Prostate gland (tissue), 2 donors: ENCODE results near the gene SLC6A6. TPM values are rescaled to one million over a fixed set of nuclear protein-coding genes. Genes with fewer than 3 reads are reported as not detected.

Source experiments
- DNase-seq: peaks from one replicate; pipeline ENCODE4 v3.0.0-alpha.2; 2019; ENCODE audit warnings: low spot score
- H3K27ac ChIP-seq, 2 donors: fragments of 200-600 bp; sonication (generic); 2 replicates each; pipeline ENCODE4 v1.5.1; 2017 to 2019
- H3K27me3 ChIP-seq: fragments of 200-600 bp; sonication (generic); replicated peaks from 2 replicates; pipeline ENCODE4 v1.5.1; 2019; ENCODE audit not compliant: insufficient read depth
- H3K36me3 ChIP-seq, 2 donors: fragments of 200-600 bp; sonication (generic); 1 replicate in 1 of 2; 2 replicates in 1 of 2; pipeline versions ENCODE4 v1.5.1 to v1.8.1; 2017 to 2019
- H3K4me1 ChIP-seq: fragments of 200-600 bp; sonication (generic); replicated peaks from 2 replicates; pipeline ENCODE4 v1.5.1; 2019
- H3K4me3 ChIP-seq, 2 donors: fragments of 200-600 bp; sonication (generic); 2 replicates each; pipeline ENCODE4 v1.5.1; 2017 to 2019
- H3K9me3 ChIP-seq: fragments of 200-600 bp; sonication (generic); 2 replicates; pipeline ENCODE4 v1.5.1; 2017
- CTCF ChIP-seq, 4 experiments: fragments of 200-600 bp in 2 of 4; fragments of 450-650 bp in 2 of 4; sonication (generic) in 2 of 4; IDR thresholded peaks; 1 replicate in 3 of 4; 2 replicates in 1 of 4; pipeline ENCODE4 v1.5.1; 2016 to 2019; ENCODE audit warnings: antibody characterized with exemption in 4 of 4, mild to moderate bottlenecking in 2 of 4, moderate library complexity in 2 of 4
- POLR2A ChIP-seq: fragments of 450-650 bp; IDR thresholded peaks from one replicate; pipeline ENCODE4 v1.6.1; 2016; ENCODE audit warnings: antibody characterized with exemption, mild to moderate bottlenecking
- POLR2AphosphoS5 ChIP-seq: sonication (generic); formaldehyde crosslinking; IDR thresholded peaks from one replicate; pipeline ENCODE4 v1.6.1; 2017; ENCODE audit warnings: antibody characterized with exemption
- WGBS: methylation state at CpG from one replicate; pipeline ENCODE4 v1.1.5; 2018; 5-methylcytosine and 5-hydroxymethylcytosine counted together
- intact Hi-C: fragments of 100-400 bp; cut with DNase I; formaldehyde crosslinking; loops from one replicate; pipeline ENCODE4 v1.14.2; 2022
- total RNA-seq, 2 donors: library from RNA; depleted of rRNA; stranded (reverse); fragments of >200 nt; gene quantifications; one replicate each; pipeline ENCODE4 v1.1.0, GENCODE V29; 2016

The SLC6A6 gene
- total RNA-seq, 2 donors from 2014 or later, result 6.9 to 24.5 TPM

- no peak overlapping the region for H3K4me3 ChIP-seq
- H3K36me3 ChIP-seq, result no peaks in the 10 kb centered on the region
- no peaks in the 10 kb centered on the region for H3K9me3 ChIP-seq
- H3K27ac ChIP-seq, result no peak overlapping the region
- intact Hi-C loops, result loop anchor here (10.0 kb wide), 1 partner anchor 333 kb away; the partner anchor contains the start of genes CHCHD4 and TMEM43
- DNase-seq, result no peak
- WGBS, result 80% methylated on average over 9 of the region's 9 CpGs
- no peaks in the 10 kb centered on the region for H3K4me1 ChIP-seq
- no peaks in the 10 kb centered on the region for H3K27me3 ChIP-seq
- no peak for TF ChIP-seq POLR2A
- TF ChIP-seq CTCF (IDR thresholded peaks at IDR 0.05), result no peak
- TF ChIP-seq POLR2AphosphoS5, result no peak
Observed at GRCh38 chr3:14457999-14458398, 55.6 kb downstream of the SLC6A6 start.

- H3K4me1 ChIP-seq, result no peaks in the 10 kb centered on the region
- no peaks in the 10 kb centered on the region for H3K36me3 ChIP-seq
- no peak for DNase-seq
- intact Hi-C loops, result loop anchor here (10.0 kb wide), 1 partner anchor 334 kb away; the partner anchor contains the start of genes CHCHD4 and TMEM43
- H3K4me3 ChIP-seq, result no peak overlapping the region
- no peak for TF ChIP-seq POLR2A
- no peaks in the 10 kb centered on the region for H3K9me3 ChIP-seq
- 68% methylated on average over 11 of the region's 11 CpGs for WGBS
- H3K27me3 ChIP-seq, result no peaks in the 10 kb centered on the region
- H3K27ac ChIP-seq, result no peak overlapping the region
Observed at GRCh38 chr3:14458434-14459275, 56.2 kb downstream of the SLC6A6 start.

GRCh38 chr3:14459384-14459783 lies 57.0 kb downstream of the SLC6A6 start:
- no peak for DNase-seq
- no peak overlapping the region for H3K27ac ChIP-seq
- no peaks in the 10 kb centered on the region for H3K27me3 ChIP-seq
- TF ChIP-seq POLR2A (no peak), POLR2AphosphoS5 (no peak)
- no peaks in the 10 kb centered on the region for H3K9me3 ChIP-seq
- 97% methylated on average over 5 of the region's 5 CpGs for WGBS
- no peaks in the 10 kb centered on the region for H3K36me3 ChIP-seq
- H3K4me3 ChIP-seq, result no peak overlapping the region
- H3K4me1 ChIP-seq, result no peaks in the 10 kb centered on the region
- intact Hi-C loops, result loop anchor here (10.0 kb wide), 1 partner anchor 335 kb away; the partner anchor contains the start of genes CHCHD4 and TMEM43

- TF ChIP-seq POLR2AphosphoS5, result no peak
- no peaks in the 10 kb centered on the region for H3K9me3 ChIP-seq
- H3K4me3 ChIP-seq, result no peak overlapping the region
- no peaks in the 10 kb centered on the region for H3K4me1 ChIP-seq
- intact Hi-C loops, result loop anchor here (10.0 kb wide), 2 partner anchors 335 to 565 kb away; partner anchors contain the start of genes CHCHD4 and TMEM43
- no peak overlapping the region for H3K27ac ChIP-seq
- no peaks in the 10 kb centered on the region for H3K27me3 ChIP-seq
- 80% methylated on average over 3 of the region's 3 CpGs for WGBS
- DNase-seq, result no peak
- no peaks in the 10 kb centered on the region for H3K36me3 ChIP-seq
Observed at GRCh38 chr3:14459787-14460186, 57.4 kb downstream of the SLC6A6 start.

- TF ChIP-seq POLR2A, result no peak
- no peak for TF ChIP-seq CTCF (IDR thresholded peaks at IDR 0.05)
- peak; percentile 87 for TF ChIP-seq POLR2AphosphoS5
- Histone ChIP-seq H3K4me3 (no peak overlapping the region), H3K36me3 (no peaks in the 10 kb centered on the region), H3K9me3 (no peaks in the 10 kb centered on the region), H3K27ac (no peak overlapping the region), H3K4me1 (no peaks in the 10 kb centered on the region), H3K27me3 (no peaks in the 10 kb centered on the region)
- intact Hi-C loops, result loop anchor here (10.0 kb wide), 1 partner anchor 566 kb away; no protein-coding TSS in a partner anchor
- WGBS, result 15% methylated on average over 9 of the region's 9 CpGs
- DNase-seq, result peak; percentile 55
Observed at GRCh38 chr3:14460342-14461005, 58.1 kb downstream of the SLC6A6 start.
